ENCODE data around the gene SLC22A16.

Gene SLC22A16

GRCh38 chr6:110409794-110410193 lies 66.6 kb downstream of the SLC22A16 start:
- no peak overlapping the region for H2AFZ ChIP-seq (ENCODE audit: low read depth, low read length)
- H3K27ac ChIP-seq (ENCODE audit: low read length), result no peak overlapping the region
- no peaks in the 10 kb centered on the region for H3K4me1 ChIP-seq (ENCODE audit: low read length)
- TF ChIP-seq, protein P1, sequence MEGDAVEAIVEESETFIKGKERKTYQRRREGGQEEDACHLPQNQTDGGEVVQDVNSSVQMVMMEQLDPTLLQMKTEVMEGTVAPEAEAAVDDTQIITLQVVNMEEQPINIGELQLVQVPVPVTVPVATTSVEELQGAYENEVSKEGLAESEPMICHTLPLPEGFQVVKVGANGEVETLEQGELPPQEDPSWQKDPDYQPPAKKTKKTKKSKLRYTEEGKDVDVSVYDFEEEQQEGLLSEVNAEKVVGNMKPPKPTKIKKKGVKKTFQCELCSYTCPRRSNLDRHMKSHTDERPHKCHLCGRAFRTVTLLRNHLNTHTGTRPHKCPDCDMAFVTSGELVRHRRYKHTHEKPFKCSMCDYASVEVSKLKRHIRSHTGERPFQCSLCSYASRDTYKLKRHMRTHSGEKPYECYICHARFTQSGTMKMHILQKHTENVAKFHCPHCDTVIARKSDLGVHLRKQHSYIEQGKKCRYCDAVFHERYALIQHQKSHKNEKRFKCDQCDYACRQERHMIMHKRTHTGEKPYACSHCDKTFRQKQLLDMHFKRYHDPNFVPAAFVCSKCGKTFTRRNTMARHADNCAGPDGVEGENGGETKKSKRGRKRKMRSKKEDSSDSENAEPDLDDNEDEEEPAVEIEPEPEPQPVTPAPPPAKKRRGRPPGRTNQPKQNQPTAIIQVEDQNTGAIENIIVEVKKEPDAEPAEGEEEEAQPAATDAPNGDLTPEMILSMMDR (IDR thresholded peaks at IDR 0.05; ENCODE audit: low read depth, low read length), result no peak
- no peak for TF ChIP-seq EZH2phosphoT487 (IDR thresholded peaks at IDR 0.05; ENCODE audit: low read depth)
- H3K4me3 ChIP-seq (ENCODE audit: low read length), result no peak overlapping the region
- H4K20me1 ChIP-seq (ENCODE audit: insufficient read depth, low read length), result no peaks in the 10 kb centered on the region
- no peaks in the 10 kb centered on the region for H3K36me3 ChIP-seq (replicated peaks; ENCODE audit: low read depth, low read length)
- H3K79me2 ChIP-seq (ENCODE audit: low read length), result no peaks in the 10 kb centered on the region
- H3K27me3 ChIP-seq (ENCODE audit: low read depth, low read length), result no peaks in the 10 kb centered on the region
- H3K4me2 ChIP-seq (ENCODE audit: low read length), result no peak overlapping the region
- no peaks in the 10 kb centered on the region for H3K9me3 ChIP-seq (ENCODE audit: insufficient read depth, low read length)
- no peak overlapping the region for H3K9ac ChIP-seq (ENCODE audit: low read length)

DNA sequence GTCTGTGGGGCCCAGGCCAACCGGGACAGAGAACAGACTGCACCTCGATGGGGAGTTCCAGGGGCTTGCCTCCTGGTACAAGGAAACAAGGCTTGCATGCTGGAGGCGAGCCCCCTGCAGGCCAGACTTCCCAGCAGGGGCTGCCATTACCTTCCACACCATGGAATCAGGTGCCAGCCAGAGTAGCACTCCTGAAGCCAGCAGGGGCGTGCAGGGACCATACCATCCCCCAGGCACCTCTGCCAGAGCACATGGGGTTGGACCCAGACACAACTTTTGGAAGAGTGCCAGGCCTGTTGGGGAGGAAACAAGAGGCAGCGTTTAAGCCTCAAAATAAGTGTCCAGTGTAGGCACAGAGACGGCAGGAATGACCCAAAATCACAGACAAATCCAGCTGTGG lies 67.5 kb downstream of the SLC22A16 start:
- no peak overlapping the region for H2AFZ ChIP-seq (ENCODE audit: low read depth, low read length)
- H3K27ac ChIP-seq (ENCODE audit: low read length), result no peak overlapping the region
- H3K27me3 ChIP-seq (ENCODE audit: low read depth, low read length), result no peaks in the 10 kb centered on the region
- no peaks in the 10 kb centered on the region for H4K20me1 ChIP-seq (ENCODE audit: insufficient read depth, low read length)
- H3K79me2 ChIP-seq (ENCODE audit: low read length), result no peaks in the 10 kb centered on the region
- no peak overlapping the region for H3K4me2 ChIP-seq (ENCODE audit: low read length)
- H3K9me3 ChIP-seq (ENCODE audit: insufficient read depth, low read length), result no peaks in the 10 kb centered on the region
- no peak overlapping the region for H3K4me3 ChIP-seq (ENCODE audit: low read length)
- H3K4me1 ChIP-seq (ENCODE audit: low read length), result no peaks in the 10 kb centered on the region
- no peaks in the 10 kb centered on the region for H3K36me3 ChIP-seq (replicated peaks; ENCODE audit: low read depth, low read length)
- H3K9ac ChIP-seq (ENCODE audit: low read length), result no peak overlapping the region
- no peak for TF ChIP-seq EZH2phosphoT487 (IDR thresholded peaks at IDR 0.05; ENCODE audit: low read depth)
- TF ChIP-seq, protein P1 (IDR thresholded peaks at IDR 0.05; ENCODE audit: low read depth, low read length), result no peak

GRCh38 chr6:110404607-110405006 lies 71.8 kb downstream of the SLC22A16 start:
- Histone ChIP-seq H3K4me2 (ENCODE audit: low read length) (no peak overlapping the region), H3K27ac (ENCODE audit: low read length) (no peak overlapping the region), H3K4me1 (ENCODE audit: low read length) (no peaks in the 10 kb centered on the region), H4K20me1 (ENCODE audit: insufficient read depth, low read length) (no peaks in the 10 kb centered on the region), H3K79me2 (ENCODE audit: low read length) (no peaks in the 10 kb centered on the region), H3K9me3 (ENCODE audit: insufficient read depth, low read length) (no peaks in the 10 kb centered on the region), H3K36me3 (replicated peaks; ENCODE audit: low read depth, low read length) (no peaks in the 10 kb centered on the region), H3K27me3 (ENCODE audit: low read depth, low read length) (no peaks in the 10 kb centered on the region), H3K4me3 (ENCODE audit: low read length) (no peak overlapping the region), H2AFZ (ENCODE audit: low read depth, low read length) (no peak overlapping the region), H3K9ac (ENCODE audit: low read length) (no peak overlapping the region)
- TF ChIP-seq, protein P1 (IDR thresholded peaks at IDR 0.05; ENCODE audit: low read depth, low read length), result no peak
- no peak for TF ChIP-seq EZH2phosphoT487 (IDR thresholded peaks at IDR 0.05; ENCODE audit: low read depth)

GRCh38 chr6:110401585-110402176 lies 74.7 kb downstream of the SLC22A16 start:
- H3K4me3 ChIP-seq (ENCODE audit: low read length), result no peak overlapping the region
- H3K4me2 ChIP-seq (ENCODE audit: low read length), result no peak overlapping the region
- H3K79me2 ChIP-seq (ENCODE audit: low read length), result no peaks in the 10 kb centered on the region
- H3K36me3 ChIP-seq (replicated peaks; ENCODE audit: low read depth, low read length), result no peaks in the 10 kb centered on the region
- H3K27me3 ChIP-seq (ENCODE audit: low read depth, low read length), result no peaks in the 10 kb centered on the region
- no peaks in the 10 kb centered on the region for H3K9me3 ChIP-seq (ENCODE audit: insufficient read depth, low read length)
- no peak overlapping the region for H2AFZ ChIP-seq (ENCODE audit: low read depth, low read length)
- no peaks in the 10 kb centered on the region for H3K4me1 ChIP-seq (ENCODE audit: low read length)
- TF ChIP-seq EZH2phosphoT487 (IDR thresholded peaks at IDR 0.05; ENCODE audit: low read depth), result no peak
- TF ChIP-seq, protein P1 (IDR thresholded peaks at IDR 0.05; ENCODE audit: low read depth, low read length), result no peak
- H3K9ac ChIP-seq (ENCODE audit: low read length), result no peak overlapping the region
- no peaks in the 10 kb centered on the region for H4K20me1 ChIP-seq (ENCODE audit: insufficient read depth, low read length)
- H3K27ac ChIP-seq (ENCODE audit: low read length), result no peak overlapping the region

Measured in OCI-LY3 (cell line).